ENCODE results near the gene TAS2R5. TPM values are rescaled to one million over a fixed set of nuclear protein-coding genes. Genes with fewer than 3 reads are reported as not detected.

Gene TAS2R5
- polyA plus RNA-seq, 3 donors: 0.24 to 0.56 (median 0.36) TPM

Other genes with a start within 250 kb of the TAS2R5 start
- gene AGK, start 238.8 kb upstream of the TAS2R5 start, polyA plus RNA-seq: 10 to 100 TPM in 2 of 3 donors, 1 to 10 TPM in 1; 6.1 to 12.7 (median 11.4) TPM
- gene DENND11, start 88.1 kb upstream of the TAS2R5 start, polyA plus RNA-seq: 1 to 10 TPM; 5.6 to 9.0 (median 6.1) TPM
- under 1 TPM in 1 of 3 donors, not detected in 2; 0.12 TPM for gene WEE2, start 81.9 kb upstream of the TAS2R5 start, polyA plus RNA-seq
- gene SSBP1, start 51.9 kb upstream of the TAS2R5 start, polyA plus RNA-seq: 100 to 1,000 TPM in 2 of 3 donors, 10 to 100 TPM in 1; 78.6 to 169 (median 150) TPM
- under 1 TPM in 1 of 3 donors, not detected in 2; 0.10 TPM for gene TAS2R3, start 26.1 kb upstream of the TAS2R5 start, polyA plus RNA-seq
- gene TAS2R4, start 13.5 kb upstream of the TAS2R5 start, polyA plus RNA-seq: under 1 TPM; 0.06 to 0.22 (median 0.10) TPM
- gene PRSS37, start 51.3 kb downstream of the TAS2R5 start, polyA plus RNA-seq: not detected
- not detected for gene OR9A4, start 126.2 kb downstream of the TAS2R5 start, polyA plus RNA-seq
- gene CLEC5A, start 156.8 kb downstream of the TAS2R5 start, polyA plus RNA-seq: under 1 TPM in 2 of 3 donors, not detected in 1; 0.15 to 0.79 TPM
- not detected for gene TAS2R38, start 183.6 kb downstream of the TAS2R5 start, polyA plus RNA-seq
- gene MGAM, start 205.7 kb downstream of the TAS2R5 start, polyA plus RNA-seq: 1 to 10 TPM in 2 of 3 donors, under 1 TPM in 1; 0.09 to 3.8 (median 3.6) TPM